Measurements from ENCODE around the gene HOXC11.

HOXC11 gene

GRCh38 chr12:53974084-53975063, 1.4 kb downstream of the HOXC11 start, which contains the start of gene HOTAIR:
HOTAIR (minus strand) TSS chr12:53974954.
- DNase-seq (ENCODE audit: low spot score) = peak; percentile 68

DNA sequence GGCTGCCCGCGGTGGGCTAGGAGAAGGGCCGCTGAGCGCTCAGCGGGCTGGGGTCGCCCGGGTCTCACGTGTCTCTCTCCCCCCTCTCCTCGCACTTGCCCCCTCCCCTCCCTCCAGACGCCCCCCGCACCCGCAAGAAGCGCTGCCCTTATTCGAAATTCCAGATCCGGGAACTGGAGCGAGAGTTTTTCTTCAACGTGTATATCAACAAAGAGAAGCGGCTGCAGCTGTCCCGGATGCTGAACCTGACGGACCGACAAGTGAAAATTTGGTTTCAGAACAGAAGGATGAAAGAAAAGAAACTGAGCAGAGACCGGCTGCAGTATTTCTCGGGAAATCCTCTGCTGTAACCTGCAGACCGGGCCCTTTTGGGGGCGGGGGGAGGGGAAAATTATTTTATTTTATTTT, 2.1 kb downstream of the HOXC11 start:
- no peak for DNase-seq (ENCODE audit: low spot score)

DNA sequence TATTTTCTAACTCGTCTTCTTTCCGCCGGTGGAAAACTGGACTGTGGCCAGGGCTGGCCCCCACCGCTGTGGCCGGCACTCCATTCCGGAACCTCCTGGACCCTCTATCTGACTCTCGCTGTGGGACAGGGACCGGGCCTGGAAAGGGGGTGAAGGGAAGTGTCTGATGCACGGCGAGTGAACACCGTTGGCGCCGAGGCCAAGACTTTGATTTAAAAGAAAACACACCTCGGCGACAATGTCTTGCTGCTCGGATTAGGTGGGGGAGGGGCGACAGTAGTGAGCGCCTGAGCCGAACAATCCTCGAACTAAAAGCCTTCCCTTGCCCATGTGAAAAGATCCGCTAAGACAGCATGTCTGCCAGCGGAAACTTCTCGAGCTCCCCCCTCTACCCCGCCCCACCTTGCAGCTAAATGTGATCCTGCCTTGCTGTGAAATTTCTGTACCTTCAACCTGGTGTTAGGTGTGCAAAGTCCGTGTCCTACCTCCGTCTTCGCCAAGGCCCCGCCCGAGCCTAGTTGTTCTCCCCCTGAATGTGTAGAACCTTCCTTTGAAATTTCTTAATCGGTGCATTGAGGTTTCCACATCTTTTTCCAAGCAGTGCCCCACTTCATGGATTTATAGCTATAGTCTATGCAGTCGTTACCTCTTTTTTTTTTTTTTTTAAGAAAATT, 2.7 kb downstream of the HOXC11 start:
- DNase-seq (ENCODE audit: low spot score) = no peak

DNA sequence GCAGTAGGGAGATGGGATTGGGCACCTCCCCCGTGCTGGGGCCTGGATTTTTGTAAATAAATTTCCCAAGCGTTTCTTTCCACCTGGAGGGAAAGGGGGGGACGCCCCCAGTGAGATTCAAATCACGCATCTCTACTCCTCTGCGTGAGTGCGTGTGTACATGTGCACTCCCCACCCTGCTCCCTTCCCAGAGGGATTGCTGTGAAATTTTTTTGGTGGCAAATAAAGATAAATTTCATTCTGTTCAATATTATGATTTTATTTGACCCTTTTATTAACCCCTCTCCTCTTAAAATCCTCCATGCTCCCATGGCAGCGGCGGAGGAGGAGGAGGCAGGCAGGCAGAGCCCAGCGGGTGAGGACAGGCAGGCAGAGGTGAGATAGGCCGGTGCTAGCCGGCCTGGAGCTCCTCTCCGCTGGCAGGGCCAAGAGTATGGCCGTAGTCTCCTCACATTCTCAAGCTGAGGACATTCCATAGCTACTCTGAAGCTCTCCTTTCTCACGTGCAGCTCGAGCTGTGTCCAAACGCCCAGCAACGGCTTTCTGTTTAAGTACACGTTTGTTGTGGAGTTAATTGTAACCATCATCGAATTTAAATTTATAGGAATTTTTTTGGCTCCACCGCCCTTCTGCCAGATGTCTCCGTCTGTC, 3.4 kb downstream of the HOXC11 start:
- no peak for DNase-seq (ENCODE audit: low spot score)

- no peak for DNase-seq (ENCODE audit: low spot score)
These were observed 4.1 kb downstream of the HOXC11 start for GRCh38 chr12:53976823-53977595.

DNA sequence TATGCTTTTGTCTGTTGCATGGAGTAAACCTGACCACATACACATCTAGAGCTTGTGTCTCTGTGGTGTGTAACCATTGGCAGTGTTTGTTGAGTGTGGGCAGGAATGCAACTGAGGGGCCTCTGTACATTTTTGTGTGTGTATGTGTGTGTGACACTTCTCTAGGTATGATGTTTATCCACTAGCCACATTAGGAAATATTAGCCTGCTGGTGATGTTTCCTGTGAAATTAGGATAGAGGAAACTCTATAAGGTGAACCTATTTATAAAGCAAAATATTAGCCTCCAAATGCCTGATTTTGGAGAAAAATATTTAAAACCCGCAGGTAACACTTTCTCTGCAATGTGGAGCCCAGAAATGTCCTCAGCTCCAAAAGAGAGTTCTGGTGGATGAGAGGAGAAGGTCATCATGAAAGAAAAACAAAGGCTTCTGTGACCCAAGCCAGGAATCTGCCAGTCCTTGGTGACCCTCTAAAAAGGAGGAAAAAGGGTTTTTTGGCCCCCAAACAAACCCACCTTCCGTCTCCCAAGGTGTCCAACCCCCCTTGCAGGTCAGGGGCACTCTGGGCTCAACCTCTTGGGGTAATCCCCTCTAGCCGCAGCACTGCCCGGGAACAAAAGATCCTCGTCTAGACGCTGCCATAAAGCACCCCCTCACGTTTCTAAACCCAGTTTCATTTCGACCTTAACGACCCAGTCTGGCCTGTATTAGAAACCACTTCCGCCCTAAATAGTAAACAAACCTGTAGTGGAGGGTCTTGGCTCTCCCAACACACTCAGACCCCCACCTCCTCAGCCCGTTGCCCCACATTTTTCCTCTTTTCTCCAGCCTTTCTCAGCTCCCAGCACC, 4.9 kb downstream of the HOXC11 start:
- no peak for DNase-seq (ENCODE audit: low spot score)

- no peak for DNase-seq (ENCODE audit: low spot score)
These were observed 5.8 kb downstream of the HOXC11 start for GRCh38 chr12:53978477-53979356.

DNA sequence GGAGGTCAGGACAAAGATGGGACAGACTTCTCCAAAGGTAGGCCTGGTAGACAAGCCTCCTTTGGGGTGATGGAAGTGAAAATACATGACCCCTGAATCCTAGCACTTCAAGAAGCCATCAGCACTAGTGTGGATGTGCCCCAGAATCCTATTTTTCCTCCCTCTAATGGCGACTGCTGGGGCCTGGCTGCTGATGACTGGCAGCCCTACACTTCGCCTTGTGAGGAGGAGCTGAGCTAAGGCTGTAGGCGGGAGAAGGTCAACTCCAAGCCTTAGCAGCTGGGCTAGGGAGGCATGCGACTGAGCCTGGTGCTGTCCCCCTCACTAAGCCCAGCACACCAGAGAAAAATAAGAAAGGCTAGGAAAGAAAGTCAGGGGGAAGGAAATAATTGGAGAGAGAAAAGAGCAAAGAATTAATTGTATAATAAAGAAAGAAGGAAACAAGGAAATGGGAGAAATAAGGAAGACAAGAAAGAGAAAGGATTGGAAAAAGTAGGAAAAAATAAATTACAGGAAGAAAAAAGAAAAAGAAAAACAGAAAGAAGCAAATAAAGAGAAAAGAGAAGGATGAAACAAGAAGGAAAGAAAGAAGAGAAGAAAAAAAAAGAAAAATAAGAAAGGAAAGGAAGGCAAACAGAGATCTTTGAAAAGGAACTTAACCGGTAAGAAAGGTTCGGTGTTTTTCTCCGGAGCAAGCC, 7.3 kb downstream of the HOXC11 start:
- DNase-seq (ENCODE audit: low spot score) = peak; percentile 61

- DNase-seq (ENCODE audit: low spot score) = no peak
These were observed 8.0 kb downstream of the HOXC11 start for GRCh38 chr12:53980802-53981496.

GRCh38 chr12:53981634-53982565, 9.0 kb downstream of the HOXC11 start:
- DNase-seq (ENCODE audit: low spot score) = no peak

DNA sequence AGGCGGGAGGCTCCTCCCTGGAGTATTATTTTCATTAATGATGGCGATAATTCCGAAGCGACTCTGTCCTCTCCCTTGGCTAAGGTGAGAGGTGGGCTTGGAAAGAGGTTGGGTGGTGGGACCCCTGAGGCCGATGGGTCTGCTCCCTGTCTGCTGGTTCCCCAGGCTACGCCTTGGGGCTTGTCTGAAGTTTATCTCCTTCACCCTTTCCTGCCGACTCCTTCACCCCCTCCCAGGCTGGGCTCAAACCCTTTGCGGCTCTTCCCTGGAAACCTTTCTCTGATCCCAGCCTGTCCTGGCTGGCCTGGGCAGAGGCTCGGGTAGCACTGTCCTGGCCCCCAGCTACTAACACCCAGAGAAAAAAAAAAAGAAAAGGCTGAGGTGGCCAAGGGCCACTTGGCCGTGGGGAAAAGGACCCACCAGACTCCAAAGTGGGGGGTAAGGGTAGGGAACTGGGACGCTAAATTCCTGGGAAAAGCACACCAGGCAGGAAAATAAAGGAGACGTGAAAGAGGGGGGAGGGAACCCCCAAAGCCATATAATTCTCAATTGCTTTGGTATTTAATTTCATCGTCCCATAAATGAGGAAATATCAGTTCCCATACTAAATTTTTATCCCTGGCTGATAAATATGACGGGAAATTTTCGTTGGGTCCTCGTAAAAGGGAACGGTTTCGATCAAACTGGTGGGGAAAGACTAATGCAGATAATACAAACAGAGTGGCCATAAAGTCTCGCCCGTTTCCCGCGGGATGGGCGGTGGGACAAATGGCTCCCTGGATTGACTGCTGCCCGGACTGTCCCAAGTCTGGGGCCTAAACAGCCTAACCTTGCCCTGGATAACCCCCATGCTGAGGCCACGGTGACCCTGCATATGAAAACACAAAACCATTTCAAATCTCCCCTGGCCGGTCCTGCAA, 10.0 kb downstream of the HOXC11 start:
- no peak for DNase-seq (ENCODE audit: low spot score)

GRCh38 chr12:53983568-53983949, 10.6 kb downstream of the HOXC11 start:
- no peak for DNase-seq (ENCODE audit: low spot score)

GRCh38 chr12:53983950-53984572, 11.1 kb downstream of the HOXC11 start:
- no peak for DNase-seq (ENCODE audit: low spot score)

DNA sequence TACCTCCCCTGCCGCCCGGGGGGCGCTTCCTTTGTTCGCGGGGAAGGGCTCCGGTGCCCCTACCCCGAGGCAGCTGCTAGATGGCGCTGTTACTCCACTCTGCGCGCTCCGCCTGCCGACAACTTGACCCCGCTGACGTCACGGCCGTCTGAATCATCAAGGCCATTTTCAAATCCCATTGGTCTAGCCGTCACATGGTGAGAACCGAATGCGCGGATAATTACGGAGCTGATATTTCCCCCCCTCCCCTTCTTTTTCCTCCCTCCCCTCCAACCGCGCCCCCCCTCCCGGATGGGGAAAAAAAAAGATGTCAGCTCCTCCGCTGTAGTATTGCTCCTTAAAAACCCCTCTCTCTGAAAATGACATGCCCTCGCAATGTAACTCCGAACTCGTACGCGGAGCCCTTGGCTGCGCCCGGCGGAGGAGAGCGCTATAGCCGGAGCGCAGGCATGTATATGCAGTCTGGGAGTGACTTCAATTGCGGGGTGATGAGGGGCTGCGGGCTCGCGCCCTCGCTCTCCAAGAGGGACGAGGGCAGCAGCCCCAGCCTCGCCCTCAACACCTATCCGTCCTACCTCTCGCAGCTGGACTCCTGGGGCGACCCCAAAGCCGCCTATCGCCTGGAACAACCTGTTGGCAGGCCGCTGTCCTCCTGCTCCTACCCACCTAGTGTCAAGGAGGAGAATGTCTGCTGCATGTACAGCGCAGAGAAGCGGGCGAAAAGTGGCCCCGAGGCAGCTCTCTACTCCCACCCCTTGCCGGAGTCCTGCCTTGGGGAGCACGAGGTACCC, 12.2 kb downstream of the HOXC11 start, which contains the start of gene HOXC10:
Gene HOXC10 (plus strand): TSS at position 246 of the 791 bp plus-strand sequence. CDS start 114 bp downstream, at position 360.
- peak; percentile 98 for DNase-seq (ENCODE audit: low spot score)

- no peak for DNase-seq (ENCODE audit: low spot score)
These were observed 12.7 kb downstream of the HOXC11 start for GRCh38 chr12:53985692-53985993.
